GM19238 (cell line): ENCODE data around the gene MAD1L1.
"Not testable (repeated sequence)": the region's sequence is repeated elsewhere in the genome, so short reads cannot be mapped to it uniquely, and the experiment has no call there.

Experiments
- DNase-seq: peaks from one replicate; pipeline ENCODE4 v3.0.0; 2011; ENCODE audit warnings: low spot score; ENCODE audit not compliant: insufficient read length

MAD1L1 gene

GRCh38 chr7:1868516-1869165 is 364.1 kb downstream of the MAD1L1 start:
- DNase-seq: no peak

- no peak for DNase-seq
Observed at GRCh38 chr7:1867370-1868260, 365.1 kb downstream of the MAD1L1 start.

GRCh38 chr7:1866601-1867000 is 366.1 kb downstream of the MAD1L1 start:
- no peak for DNase-seq

DNA sequence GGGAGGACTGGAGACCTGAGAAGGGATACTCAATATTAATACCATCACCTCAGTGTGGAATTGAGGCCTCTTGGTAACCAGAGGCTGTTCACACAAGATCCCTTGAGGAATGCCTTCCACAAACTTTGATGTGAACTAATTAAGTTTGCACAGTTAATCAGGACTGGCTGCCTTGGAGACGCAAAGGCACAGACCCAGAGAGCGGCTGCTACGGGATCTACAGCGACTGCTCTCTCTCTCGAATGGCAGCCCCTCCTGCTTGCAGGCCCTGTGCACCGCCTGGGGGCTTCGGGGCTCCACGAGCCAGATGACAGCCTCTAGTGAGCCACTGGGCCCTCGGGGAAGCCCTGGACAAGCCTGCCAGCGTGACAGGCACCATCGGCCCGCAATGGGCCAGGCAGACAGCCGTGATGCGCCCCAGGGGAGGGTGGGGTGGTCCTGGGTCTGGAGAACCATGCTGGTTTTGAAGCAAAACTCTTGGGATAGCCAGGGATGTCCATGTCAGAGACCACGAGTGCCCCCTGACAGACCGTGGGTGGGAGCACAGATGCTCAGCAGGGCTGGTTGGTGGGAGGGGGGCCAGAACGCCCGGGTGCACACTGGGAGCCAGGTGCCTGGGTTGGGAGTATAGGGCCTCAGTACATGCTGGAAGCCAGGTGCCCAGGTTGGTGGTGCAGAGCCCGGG is 367.0 kb downstream of the MAD1L1 start:
- DNase-seq: no peak

DNA sequence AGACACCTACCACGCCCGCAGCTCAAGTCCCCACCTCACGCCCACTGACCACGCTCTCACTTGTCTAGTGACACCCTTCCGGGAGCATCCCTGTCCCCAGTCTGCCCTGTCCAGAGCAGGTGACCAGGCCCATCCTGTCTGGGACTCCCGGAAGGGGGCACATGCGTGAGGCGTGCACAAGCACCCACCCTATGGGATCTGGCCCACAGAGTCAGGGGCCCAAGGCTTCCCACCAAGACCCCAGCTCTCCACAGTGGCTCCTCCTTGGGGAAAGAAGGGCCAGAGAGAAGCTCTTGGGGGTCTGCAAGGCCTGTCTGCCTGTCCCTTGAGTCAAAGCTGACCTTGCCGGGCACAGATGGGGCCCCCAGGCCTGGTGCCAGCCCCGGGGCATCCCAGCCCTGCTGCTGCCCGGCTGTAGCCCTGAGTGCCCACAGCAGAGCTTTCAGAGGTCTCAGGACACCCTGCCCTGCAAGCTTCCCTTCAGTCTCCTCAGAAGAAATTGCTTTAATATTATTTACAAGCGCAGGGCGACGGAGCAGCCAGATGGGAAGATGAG is 367.7 kb downstream of the MAD1L1 start:
- DNase-seq: no peak

- DNase-seq: no peak
Observed at GRCh38 chr7:1864161-1864940, 368.4 kb downstream of the MAD1L1 start.

GRCh38 chr7:1863091-1863900 is 369.4 kb downstream of the MAD1L1 start:
- DNase-seq: no peak

GRCh38 chr7:1862560-1862959 is 370.2 kb downstream of the MAD1L1 start:
- no peak for DNase-seq

GRCh38 chr7:1861799-1862458 is 370.8 kb downstream of the MAD1L1 start:
- DNase-seq: peak; percentile 27

DNA sequence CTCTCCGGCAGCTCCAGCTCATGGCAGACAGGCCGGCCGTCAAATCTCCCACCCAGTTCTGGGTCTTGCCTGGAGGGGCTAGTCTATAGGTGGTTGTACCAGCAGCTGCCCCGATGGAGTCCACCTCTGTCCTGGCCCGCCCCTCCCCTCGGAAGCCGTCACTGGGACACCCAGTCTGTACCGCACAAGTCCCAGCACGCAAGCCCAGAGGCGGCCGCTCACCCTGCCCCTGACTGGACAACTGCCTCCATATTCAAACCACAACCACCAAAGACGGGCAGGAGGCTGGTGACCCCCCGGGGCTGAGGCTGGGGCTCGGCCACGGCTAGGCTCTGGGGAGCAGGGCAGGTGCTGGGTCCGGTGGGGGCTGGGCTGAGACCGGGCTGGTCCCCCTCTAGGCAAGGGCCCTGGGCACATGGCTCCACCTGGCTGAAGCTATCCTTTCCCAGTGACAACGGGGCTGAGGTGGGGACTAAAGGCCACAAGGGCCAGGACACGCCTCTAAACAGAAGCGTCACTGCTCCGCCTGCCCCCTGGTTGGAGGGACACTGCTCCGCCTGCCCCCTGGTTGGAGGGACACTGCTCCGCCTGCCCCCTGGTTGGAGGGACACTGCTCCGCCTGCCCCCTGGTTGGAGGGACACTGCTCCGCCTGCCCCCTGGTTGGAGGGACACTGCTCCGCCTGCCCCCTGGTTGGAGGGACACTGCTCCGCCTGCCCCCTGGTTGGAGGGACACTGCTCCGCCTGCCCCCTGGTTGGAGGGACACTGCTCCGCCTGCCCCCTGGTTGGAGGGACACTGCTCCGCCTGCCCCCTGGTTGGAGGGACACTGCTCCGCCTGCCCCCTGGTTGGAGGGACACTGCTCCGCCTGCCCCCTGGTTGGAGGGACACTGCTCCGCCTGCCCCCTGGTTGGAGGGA is 371.6 kb downstream of the MAD1L1 start:
- not testable (repeated sequence) for DNase-seq

- DNase-seq: no peak
Observed at GRCh38 chr7:1859266-1860035, 373.3 kb downstream of the MAD1L1 start.

- no peak for DNase-seq
Observed at GRCh38 chr7:1858435-1859265, 374.1 kb downstream of the MAD1L1 start.

GRCh38 chr7:1857487-1858421 is 375.0 kb downstream of the MAD1L1 start:
- DNase-seq: no peak

- DNase-seq: no peak
Observed at GRCh38 chr7:1856888-1857441, 375.8 kb downstream of the MAD1L1 start.

GRCh38 chr7:1856161-1856887 is 376.4 kb downstream of the MAD1L1 start:
- DNase-seq: no peak
